ENCODE results near the gene CHST11.
A peak's percentile ranks its signal among the peaks of the same experiment; 100 is the strongest.

The CHST11 gene

GRCh38 chr12:104665296-104665695 is 208.5 kb downstream of the CHST11 start:
- no peak for DNase-seq (ENCODE audit: low read depth)
- TF ChIP-seq CTCF (IDR thresholded peaks at IDR 0.05; ENCODE audit: control insufficient read depth, insufficient read depth, low read depth, low read length, missing control alignments): no peak
- H3K4me3 ChIP-seq (ENCODE audit: control insufficient read depth, low read depth, low read length): no peak overlapping the region

GRCh38 chr12:104667139-104667538 is 210.4 kb downstream of the CHST11 start:
- no peak for DNase-seq (ENCODE audit: low read depth)
- no peak for TF ChIP-seq CTCF (IDR thresholded peaks at IDR 0.05; ENCODE audit: control insufficient read depth, insufficient read depth, low read depth, low read length, missing control alignments)
- no peak overlapping the region for H3K4me3 ChIP-seq (ENCODE audit: control insufficient read depth, low read depth, low read length)

DNA sequence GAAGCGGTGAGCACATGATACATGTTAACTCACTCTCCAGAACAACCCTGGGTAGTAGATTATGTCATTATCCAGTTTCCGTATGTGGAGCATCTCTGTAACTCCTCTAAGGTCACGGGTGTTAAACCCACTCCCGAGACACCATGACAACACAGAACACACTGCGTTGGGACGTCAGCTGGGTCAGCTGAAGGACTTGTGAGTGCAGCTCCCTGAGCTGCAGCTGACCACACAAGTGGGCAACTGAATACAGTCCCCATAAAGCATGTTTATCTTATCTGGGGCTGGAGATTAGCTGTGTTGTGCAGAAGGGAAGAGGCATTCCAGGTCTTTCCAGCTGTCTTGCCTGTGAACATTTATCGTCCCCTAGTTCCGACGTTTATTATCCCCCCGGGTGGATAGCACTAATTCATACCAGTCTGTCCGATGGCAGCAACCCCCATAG is 211.5 kb downstream of the CHST11 start:
- no peak overlapping the region for H3K4me3 ChIP-seq (ENCODE audit: control insufficient read depth, low read depth, low read length)
- TF ChIP-seq CTCF (IDR thresholded peaks at IDR 0.05; ENCODE audit: control insufficient read depth, insufficient read depth, low read depth, low read length, missing control alignments): no peak
- no peak for DNase-seq (ENCODE audit: low read depth)

DNA sequence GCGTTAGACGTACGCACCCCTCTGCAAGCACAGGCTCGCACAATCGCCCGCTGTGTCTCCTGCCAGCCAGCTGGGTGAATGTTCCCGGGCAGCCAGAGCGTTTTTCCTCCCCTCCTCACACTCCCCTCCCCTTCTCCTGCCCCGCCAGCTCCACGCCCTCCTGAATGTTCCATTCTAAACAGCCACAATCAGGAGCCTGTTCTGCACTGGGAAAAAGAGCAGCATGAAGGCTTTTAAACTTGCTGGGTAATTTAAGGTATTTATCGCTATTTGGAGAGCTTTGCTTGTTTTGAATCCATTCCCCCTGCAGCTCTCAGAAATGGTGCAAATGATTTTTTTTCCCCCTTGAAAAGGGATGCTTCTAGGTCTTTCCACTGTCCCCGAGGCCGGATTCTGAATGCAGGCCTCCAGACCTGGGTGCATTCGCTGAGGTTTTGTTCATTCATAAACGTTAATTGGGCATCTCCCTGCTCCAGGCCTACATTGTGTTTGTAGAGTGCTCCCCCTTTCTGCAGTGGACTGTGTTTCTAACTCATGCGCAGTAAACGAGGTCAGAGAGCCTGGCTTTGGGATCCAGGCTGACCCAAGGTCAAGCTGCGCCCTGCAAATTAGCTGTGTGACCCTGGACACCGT is 212.5 kb downstream of the CHST11 start:
- peak; percentile 17 for TF ChIP-seq CTCF (IDR thresholded peaks at IDR 0.05; ENCODE audit: control insufficient read depth, insufficient read depth, low read depth, low read length, missing control alignments)
- no peak overlapping the region for H3K4me3 ChIP-seq (ENCODE audit: control insufficient read depth, low read depth, low read length)
- DNase-seq (ENCODE audit: low read depth): no peak

DNA sequence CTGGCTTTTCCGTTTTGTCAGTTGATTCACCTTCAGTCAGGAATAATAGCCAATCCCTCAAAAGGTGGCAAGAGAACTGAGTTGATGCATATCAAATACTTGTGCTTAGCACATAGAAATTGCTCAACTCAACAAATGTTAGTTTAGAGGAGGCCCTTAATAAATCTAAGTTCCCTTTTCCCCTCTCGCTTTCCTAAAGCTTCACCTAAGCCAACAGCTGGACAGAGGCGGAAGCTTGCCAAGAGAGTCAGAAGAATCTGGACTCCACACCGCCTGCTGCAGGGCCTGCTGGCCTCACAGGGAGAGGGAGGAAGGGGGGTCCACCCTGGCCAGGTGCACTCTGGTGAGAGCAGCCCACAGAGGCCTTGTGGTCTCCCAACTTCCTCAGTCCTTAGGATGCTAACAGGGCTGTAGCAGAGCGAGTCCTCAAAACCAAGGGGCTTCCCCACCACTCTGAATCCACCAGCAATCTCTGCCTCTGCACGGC is 213.1 kb downstream of the CHST11 start:
- H3K4me3 ChIP-seq (ENCODE audit: control insufficient read depth, low read depth, low read length): no peak overlapping the region
- DNase-seq (ENCODE audit: low read depth): no peak
- no peak for TF ChIP-seq CTCF (IDR thresholded peaks at IDR 0.05; ENCODE audit: control insufficient read depth, insufficient read depth, low read depth, low read length, missing control alignments)

GRCh38 chr12:104670439-104671408 is 214.0 kb downstream of the CHST11 start:
- no peak for DNase-seq (ENCODE audit: low read depth)
- TF ChIP-seq CTCF (IDR thresholded peaks at IDR 0.05; ENCODE audit: control insufficient read depth, insufficient read depth, low read depth, low read length, missing control alignments): no peak
- H3K4me3 ChIP-seq (ENCODE audit: control insufficient read depth, low read depth, low read length): no peak overlapping the region
